Measurements from ENCODE around the gene PID1. TPM values are rescaled to one million over a fixed set of nuclear protein-coding genes. Genes with fewer than 3 reads are reported as not detected.

PID1 gene
- total and polyA plus RNA-seq, 3 donors from 2014 or later = 8.1 to 15.5 (median 14.8) TPM

DNA sequence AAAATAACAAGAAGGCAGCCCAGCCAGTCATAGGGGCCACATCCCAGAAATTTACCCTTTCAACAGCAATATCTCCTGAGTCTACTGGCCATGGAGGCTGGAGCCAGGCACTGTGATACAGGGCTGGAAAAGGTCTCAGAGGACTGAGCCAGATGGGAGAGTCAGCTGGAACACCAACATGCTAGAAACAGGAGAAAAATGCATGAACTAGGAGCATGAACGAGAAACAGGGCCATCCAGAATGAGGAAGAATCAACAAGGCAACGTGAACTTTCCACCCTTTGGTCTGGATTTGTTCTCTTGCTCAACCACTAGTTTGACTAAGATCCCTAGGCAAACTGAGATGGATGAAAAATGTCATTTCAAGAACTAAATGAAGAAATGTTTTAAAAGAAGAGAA lies 13.1 kb downstream of the PID1 start:
- TF ChIP-seq, protein P1, sequence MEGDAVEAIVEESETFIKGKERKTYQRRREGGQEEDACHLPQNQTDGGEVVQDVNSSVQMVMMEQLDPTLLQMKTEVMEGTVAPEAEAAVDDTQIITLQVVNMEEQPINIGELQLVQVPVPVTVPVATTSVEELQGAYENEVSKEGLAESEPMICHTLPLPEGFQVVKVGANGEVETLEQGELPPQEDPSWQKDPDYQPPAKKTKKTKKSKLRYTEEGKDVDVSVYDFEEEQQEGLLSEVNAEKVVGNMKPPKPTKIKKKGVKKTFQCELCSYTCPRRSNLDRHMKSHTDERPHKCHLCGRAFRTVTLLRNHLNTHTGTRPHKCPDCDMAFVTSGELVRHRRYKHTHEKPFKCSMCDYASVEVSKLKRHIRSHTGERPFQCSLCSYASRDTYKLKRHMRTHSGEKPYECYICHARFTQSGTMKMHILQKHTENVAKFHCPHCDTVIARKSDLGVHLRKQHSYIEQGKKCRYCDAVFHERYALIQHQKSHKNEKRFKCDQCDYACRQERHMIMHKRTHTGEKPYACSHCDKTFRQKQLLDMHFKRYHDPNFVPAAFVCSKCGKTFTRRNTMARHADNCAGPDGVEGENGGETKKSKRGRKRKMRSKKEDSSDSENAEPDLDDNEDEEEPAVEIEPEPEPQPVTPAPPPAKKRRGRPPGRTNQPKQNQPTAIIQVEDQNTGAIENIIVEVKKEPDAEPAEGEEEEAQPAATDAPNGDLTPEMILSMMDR (IDR thresholded peaks at IDR 0.05) = no peak
- no peak for TF ChIP-seq POLR2A (IDR thresholded peaks at IDR 0.05)
- H3K27ac ChIP-seq = no peak overlapping the region

DNA sequence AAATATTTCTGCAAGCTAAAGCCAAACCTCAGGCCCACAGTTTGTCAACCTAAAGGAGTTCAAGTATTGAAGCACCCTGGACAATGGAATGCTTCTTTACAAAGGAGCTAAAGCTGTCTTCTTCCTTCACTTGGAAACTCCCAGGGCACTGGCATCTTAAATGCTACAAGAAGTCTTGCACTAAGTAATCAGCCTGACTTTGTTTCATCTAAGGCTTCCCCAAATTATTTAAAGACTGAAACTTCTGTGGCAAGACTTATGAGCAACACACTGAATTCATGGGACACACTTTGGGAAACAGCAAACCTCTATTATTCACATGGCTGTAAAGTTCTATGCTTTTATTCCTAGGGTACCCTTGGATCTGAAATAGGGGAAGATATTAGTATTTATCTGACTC lies 14.7 kb downstream of the PID1 start:
- Histone ChIP-seq H3K9me3 (no peaks in the 10 kb centered on the region), H3K4me1 (peaks cover 5% of the 10 kb centered on the region), H3K27me3 (no peaks in the 10 kb centered on the region), H3K4me3 (no peak overlapping the region), H3K36me3 (ENCODE audit: low read depth, missing control alignments) (no peaks in the 10 kb centered on the region), H3K27ac (no peak overlapping the region)
- intact Hi-C loops (cut with DNase I; ENCODE audit: low total_unique reads) = no loop called here
- TF ChIP-seq, protein P1 (IDR thresholded peaks at IDR 0.05) = no peak
- TF ChIP-seq POLR2A (IDR thresholded peaks at IDR 0.05) = no peak
- no peak for DNase-seq

More for the DNA sequence above, 13.1 kb downstream of the PID1 start:
- DNase-seq = no peak
- Histone ChIP-seq H3K4me3 (no peak overlapping the region), H3K36me3 (ENCODE audit: low read depth, missing control alignments) (no peaks in the 10 kb centered on the region), H3K9me3 (no peaks in the 10 kb centered on the region), H3K27me3 (no peaks in the 10 kb centered on the region), H3K4me1 (peaks cover under 1% of the 10 kb centered on the region)
- intact Hi-C loops (cut with DNase I; ENCODE audit: low total_unique reads) = no loop called here
- 39 to 67% methylated on average over 2 of the region's 2 CpGs for WGBS, 2 donors

DNA sequence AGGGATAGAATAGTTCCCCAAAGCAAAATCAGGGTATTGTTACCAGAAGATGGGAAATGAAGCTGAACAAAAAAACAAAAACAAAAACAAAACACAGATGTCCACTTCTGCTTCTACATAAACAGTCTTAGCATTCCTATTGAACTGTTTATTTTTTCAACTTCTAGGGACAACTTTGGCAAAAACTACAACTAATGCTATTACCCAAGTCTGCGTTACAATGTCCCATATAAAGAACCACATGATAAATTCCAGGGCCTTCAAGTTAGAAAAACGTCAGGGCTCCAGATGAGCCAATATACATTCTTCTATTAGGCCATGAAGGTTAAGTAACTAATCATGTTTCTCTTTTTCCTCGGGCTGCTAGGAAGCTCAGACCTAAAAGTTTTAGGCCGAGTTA lies 16.9 kb downstream of the PID1 start:
- no peak overlapping the region for H3K27ac ChIP-seq
- WGBS, 2 donors = 52 to 59% methylated on average over 4 of the region's 4 CpGs
- H3K4me3 ChIP-seq = no peak overlapping the region
- H3K9me3 ChIP-seq = no peaks in the 10 kb centered on the region
- TF ChIP-seq POLR2A (IDR thresholded peaks at IDR 0.05) = no peak
- TF ChIP-seq, protein P1 (IDR thresholded peaks at IDR 0.05) = no peak
- H3K27me3 ChIP-seq = no peaks in the 10 kb centered on the region
- DNase-seq = no peak
- intact Hi-C loops (cut with DNase I; ENCODE audit: low total_unique reads) = no loop called here
- H3K36me3 ChIP-seq (ENCODE audit: low read depth, missing control alignments) = no peaks in the 10 kb centered on the region
- peaks cover 5% of the 10 kb centered on the region for H3K4me1 ChIP-seq

DNA sequence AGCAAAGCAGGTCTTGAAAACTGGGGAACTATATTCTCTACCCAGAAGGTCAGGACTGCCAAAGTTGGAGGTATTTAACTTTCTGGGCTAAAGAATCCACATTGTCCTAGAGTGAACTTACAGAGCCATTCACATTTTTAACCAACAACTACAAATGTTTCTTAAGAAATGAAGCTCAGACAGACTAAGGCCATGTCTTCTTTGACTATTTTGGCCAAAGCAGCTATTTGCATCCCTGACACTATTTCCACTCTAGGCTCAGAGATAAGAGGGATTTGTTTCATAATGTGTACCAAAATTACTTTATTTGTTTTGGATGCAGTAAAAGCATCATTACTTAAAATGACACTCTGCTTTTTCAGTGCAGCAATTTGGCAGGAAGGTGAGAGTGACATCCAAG lies 18.1 kb downstream of the PID1 start:
- TF ChIP-seq, protein P1 (IDR thresholded peaks at IDR 0.05) = no peak
- TF ChIP-seq POLR2A (IDR thresholded peaks at IDR 0.05) = no peak
- no peak overlapping the region for H3K27ac ChIP-seq
- intact Hi-C loops (cut with DNase I; ENCODE audit: low total_unique reads) = no loop called here
- DNase-seq = no peak
- peaks cover 5% of the 10 kb centered on the region for H3K4me1 ChIP-seq
- H3K36me3 ChIP-seq (ENCODE audit: low read depth, missing control alignments) = no peaks in the 10 kb centered on the region
- no peaks in the 10 kb centered on the region for H3K9me3 ChIP-seq
- H3K4me3 ChIP-seq = no peak overlapping the region
- no peaks in the 10 kb centered on the region for H3K27me3 ChIP-seq

DNA sequence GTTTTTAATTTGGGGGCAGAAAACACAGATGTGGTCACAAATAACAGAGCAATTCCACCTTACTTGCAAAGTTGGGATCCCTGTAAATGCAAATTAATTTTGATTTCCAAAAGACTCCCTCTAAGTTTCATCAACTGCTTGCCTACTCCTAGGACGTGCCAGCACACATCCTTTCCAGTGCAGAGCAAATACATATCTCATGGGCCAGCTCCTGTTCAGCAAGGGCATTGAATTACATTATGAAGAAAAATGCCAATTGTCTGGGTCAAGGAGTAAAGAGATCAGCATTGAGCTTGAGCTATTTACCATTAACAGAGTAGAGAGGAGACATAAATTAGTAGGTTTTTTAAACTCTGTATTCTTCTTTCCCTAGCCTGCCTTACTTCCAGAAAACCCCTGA lies 18.8 kb downstream of the PID1 start:
- peaks cover 5% of the 10 kb centered on the region for H3K4me1 ChIP-seq
- TF ChIP-seq POLR2A (IDR thresholded peaks at IDR 0.05) = no peak
- TF ChIP-seq, protein P1 (IDR thresholded peaks at IDR 0.05) = no peak
- H3K4me3 ChIP-seq = no peak overlapping the region
- DNase-seq = no peak
- intact Hi-C loops (cut with DNase I; ENCODE audit: low total_unique reads) = no loop called here
- no peaks in the 10 kb centered on the region for H3K27me3 ChIP-seq
- WGBS, 2 donors = 58 to 89% methylated on average over 1 of the region's 1 CpG
- no peaks in the 10 kb centered on the region for H3K9me3 ChIP-seq
- no peak overlapping the region for H3K27ac ChIP-seq
- H3K36me3 ChIP-seq (ENCODE audit: low read depth, missing control alignments) = no peaks in the 10 kb centered on the region
